Lower leg skin (tissue), 4 donors: ENCODE results near the gene CCBE1. TPM values are rescaled to one million over a fixed set of nuclear protein-coding genes. Genes with fewer than 3 reads are reported as not detected.

ENCODE experiments used
- DNase-seq, 2 donors: peaks; one replicate each; pipeline ENCODE4 v3.0.0-alpha.2; 2019; ENCODE audit warnings: low spot score in 2 of 2
- H3K4me3 ChIP-seq: fragments of 200-600 bp; sonication (generic); 2 replicates; pipeline ENCODE4 v1.5.1; 2017; ENCODE audit warnings: mild to moderate bottlenecking, low read depth; ENCODE audit not compliant: poor library complexity, severe bottlenecking
- POLR2A ChIP-seq, 2 donors: fragments of 450-650 bp; IDR thresholded peaks; one replicate each; pipeline ENCODE4 v1.6.1; 2016 to 2017; ENCODE audit warnings: antibody characterized with exemption in 2 of 2, mild to moderate bottlenecking in 1 of 2, moderate library complexity in 1 of 2
- WGBS, 2 donors: methylation state at CpG; one replicate each; pipeline ENCODE4 v1.1.5; 2018; 5-methylcytosine and 5-hydroxymethylcytosine counted together
- intact Hi-C: fragments of 100-400 bp; cut with DNase I; formaldehyde crosslinking; loops from one replicate; pipeline ENCODE4 v1.15.0; 2023; ENCODE audit warnings: low total_unique reads
- total RNA-seq, 4 donors: library from RNA; depleted of rRNA; stranded (reverse); fragments of >200 nt; gene quantifications; one replicate each; pipeline ENCODE4 v1.1.0, GENCODE V29; 2016
- TF ChIP-seq, protein P1 (sequence below), 3 donors: fragments of 450-650 bp; IDR thresholded peaks; one replicate each; pipeline ENCODE4 v1.5.1; 2016; ENCODE audit warnings: antibody characterized with exemption in 3 of 3, mild to moderate bottlenecking in 3 of 3, moderate library complexity in 2 of 3

CCBE1 gene
- total RNA-seq, 4 donors from 2014 or later, result 3.0 to 15.5 (median 3.2) TPM

DNA sequence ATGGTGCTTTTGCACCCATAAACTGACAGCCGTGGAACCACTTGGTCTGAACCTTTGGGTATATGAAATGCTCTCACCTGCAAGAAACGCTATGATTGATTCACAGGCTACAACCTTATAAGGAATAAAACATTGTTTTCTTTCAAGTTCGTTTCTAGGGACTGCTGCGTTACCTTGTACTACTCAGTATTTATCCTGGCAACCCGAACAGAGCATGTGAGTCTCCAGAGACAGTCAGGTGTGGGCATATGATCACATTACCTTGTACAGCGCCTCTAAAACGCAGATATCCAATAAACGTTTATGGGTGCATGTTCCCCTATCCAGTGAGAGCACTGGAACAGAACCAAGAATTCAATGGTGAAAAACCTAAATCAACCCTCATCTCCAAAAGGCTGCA is 1.7 kb downstream of the CCBE1 start:
- WGBS, 2 donors, result 61 to 67% methylated on average over 8 of the region's 8 CpGs
- TF ChIP-seq, protein P1, sequence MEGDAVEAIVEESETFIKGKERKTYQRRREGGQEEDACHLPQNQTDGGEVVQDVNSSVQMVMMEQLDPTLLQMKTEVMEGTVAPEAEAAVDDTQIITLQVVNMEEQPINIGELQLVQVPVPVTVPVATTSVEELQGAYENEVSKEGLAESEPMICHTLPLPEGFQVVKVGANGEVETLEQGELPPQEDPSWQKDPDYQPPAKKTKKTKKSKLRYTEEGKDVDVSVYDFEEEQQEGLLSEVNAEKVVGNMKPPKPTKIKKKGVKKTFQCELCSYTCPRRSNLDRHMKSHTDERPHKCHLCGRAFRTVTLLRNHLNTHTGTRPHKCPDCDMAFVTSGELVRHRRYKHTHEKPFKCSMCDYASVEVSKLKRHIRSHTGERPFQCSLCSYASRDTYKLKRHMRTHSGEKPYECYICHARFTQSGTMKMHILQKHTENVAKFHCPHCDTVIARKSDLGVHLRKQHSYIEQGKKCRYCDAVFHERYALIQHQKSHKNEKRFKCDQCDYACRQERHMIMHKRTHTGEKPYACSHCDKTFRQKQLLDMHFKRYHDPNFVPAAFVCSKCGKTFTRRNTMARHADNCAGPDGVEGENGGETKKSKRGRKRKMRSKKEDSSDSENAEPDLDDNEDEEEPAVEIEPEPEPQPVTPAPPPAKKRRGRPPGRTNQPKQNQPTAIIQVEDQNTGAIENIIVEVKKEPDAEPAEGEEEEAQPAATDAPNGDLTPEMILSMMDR (IDR thresholded peaks at IDR 0.05), result no peak
- no peak for TF ChIP-seq POLR2A (IDR thresholded peaks at IDR 0.05)
- intact Hi-C loops, result no loop called here
- no peak for DNase-seq
- no peak overlapping the region for H3K4me3 ChIP-seq

DNA sequence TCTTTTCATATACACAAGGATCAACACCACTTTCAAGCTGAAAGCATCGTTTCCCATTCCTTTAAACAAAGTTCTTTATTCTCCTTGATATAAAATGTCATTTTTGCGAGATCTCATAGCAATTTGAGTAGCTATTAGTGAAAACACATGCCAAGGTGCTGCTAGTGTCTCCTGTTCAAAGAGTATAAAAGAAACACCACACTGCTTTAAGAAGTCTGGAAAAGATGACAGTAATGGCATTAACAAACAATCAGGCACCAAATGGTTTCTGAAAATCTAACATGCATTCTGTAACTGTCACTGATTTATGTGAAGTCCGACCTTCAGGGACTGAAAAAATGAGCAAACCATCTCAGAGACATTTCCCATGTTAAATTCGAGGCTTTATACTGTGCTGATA is 2.4 kb downstream of the CCBE1 start:
- WGBS, 2 donors, result 68 to 72% methylated on average over 4 of the region's 4 CpGs
- no peak for TF ChIP-seq POLR2A (IDR thresholded peaks at IDR 0.05)
- TF ChIP-seq, protein P1 (IDR thresholded peaks at IDR 0.05), result no peak
- intact Hi-C loops, result no loop called here
- DNase-seq, result no peak
- no peak overlapping the region for H3K4me3 ChIP-seq

DNA sequence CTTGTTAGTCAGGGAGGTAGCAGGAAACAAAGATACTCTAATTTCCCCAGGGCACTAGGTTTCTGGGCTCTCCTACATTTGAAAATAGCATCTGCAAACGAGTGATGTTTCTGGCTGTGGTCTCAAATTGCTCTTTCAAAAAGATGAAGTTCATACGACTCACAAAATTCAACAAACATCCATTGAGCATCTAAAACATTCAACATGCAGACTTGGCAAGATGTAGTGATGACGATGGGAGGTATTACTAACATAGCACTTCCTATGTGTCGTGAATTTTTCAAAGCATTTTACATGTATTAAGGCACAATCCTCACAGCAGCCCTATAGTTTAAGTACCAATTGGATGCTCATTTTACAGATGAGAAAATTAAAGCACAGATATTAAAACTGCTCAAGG is 5.2 kb downstream of the CCBE1 start:
- 60 to 70% methylated on average over 4 of the region's 4 CpGs for WGBS, 2 donors
- TF ChIP-seq POLR2A (IDR thresholded peaks at IDR 0.05), result no peak
- TF ChIP-seq, protein P1 (IDR thresholded peaks at IDR 0.05), result no peak
- intact Hi-C loops, result no loop called here
- H3K4me3 ChIP-seq, result no peak overlapping the region
- no peak for DNase-seq

DNA sequence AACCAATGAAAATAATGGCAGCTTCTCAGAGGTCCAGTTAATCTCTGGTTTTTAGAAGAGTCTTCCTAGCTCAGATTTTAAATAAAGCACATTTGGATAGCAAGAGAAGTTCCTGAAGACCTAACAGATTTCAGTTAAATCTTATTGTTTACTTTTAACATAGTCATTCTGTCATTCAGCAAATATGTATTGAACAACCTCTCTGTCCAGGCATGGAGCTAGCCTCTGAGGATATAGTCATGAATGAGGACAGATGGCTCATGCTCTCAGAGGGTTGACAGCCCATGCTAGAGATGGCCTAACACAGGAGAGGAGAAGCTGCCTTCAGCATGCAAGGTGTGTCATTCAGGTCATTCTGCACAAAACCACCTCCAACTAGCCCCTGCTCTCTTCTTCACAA is 6.2 kb downstream of the CCBE1 start:
- intact Hi-C loops, result no loop called here
- TF ChIP-seq, protein P1 (IDR thresholded peaks at IDR 0.05), result no peak
- TF ChIP-seq POLR2A (IDR thresholded peaks at IDR 0.05), result no peak

DNA sequence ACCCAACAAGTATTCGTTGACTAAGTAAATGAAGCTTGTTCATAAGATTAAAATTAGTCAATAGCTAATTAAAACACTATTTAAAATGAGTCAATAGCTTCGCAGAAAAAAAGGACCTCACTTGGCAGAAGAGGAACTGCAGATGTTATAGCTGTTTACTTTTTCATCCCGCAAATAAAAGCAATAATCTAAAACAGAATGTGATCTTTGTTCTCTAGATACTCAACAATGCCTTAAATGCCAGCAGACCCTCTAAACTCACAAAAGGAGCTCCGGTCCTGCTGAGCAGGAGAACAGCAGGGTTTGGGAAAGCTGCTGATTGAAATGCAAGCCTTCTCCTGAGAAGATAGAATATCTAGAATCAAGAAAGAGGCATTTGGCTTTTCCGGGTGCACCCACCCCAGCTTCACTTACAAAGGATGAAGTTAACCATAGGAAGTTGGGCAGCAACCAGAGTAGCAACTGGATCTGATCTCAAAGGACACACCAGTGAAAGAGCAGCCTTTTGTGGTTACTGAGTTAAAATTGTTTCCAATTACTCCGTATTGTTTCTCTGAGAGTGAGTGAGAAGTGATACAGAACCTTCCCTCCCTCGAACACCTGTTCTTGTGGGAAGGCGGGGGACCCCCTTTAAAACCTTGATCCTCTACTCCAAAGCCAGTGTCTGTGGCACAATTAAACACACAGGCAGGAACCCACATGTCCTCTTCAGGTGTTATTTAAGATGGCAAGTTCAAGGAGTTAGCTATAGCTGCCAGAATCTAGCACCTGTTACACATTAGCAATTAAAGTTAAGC is 6.8 kb downstream of the CCBE1 start:
- 35 to 42% methylated on average over 8 of the region's 8 CpGs for WGBS, 2 donors
- DNase-seq, result no peak
- intact Hi-C loops, result no loop called here
- TF ChIP-seq, protein P1 (IDR thresholded peaks at IDR 0.05), result no peak
- TF ChIP-seq POLR2A (IDR thresholded peaks at IDR 0.05), result no peak
- no peak overlapping the region for H3K4me3 ChIP-seq

More for the DNA sequence above, 6.2 kb downstream of the CCBE1 start:
- H3K4me3 ChIP-seq, result no peak overlapping the region
- no peak for DNase-seq

DNA sequence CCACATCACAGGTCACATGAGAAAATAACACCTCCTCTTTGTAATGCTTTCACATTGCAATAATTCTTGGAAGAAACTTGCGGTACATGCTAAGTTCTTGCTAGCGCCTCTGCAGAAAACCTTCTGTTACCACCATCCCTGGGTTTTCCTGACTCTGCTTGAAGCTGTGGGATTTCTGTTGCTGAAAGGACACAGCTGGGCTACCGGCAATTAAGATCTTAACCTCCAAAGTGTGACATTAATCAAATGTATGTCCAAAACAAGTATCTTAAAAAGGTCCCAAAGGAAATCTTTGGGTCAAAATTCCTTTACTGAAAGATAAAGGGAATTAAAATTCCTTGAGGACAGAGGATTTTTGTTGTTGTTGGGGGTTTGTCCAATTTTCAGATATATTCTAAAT is 7.5 kb downstream of the CCBE1 start:
- H3K4me3 ChIP-seq, result no peak overlapping the region
- DNase-seq, result no peak
- intact Hi-C loops, result no loop called here
- WGBS, 2 donors, result 64% methylated on average over 3 of the region's 3 CpGs
- TF ChIP-seq POLR2A (IDR thresholded peaks at IDR 0.05), result no peak
- TF ChIP-seq, protein P1 (IDR thresholded peaks at IDR 0.05), result no peak
